GM19372 (cell line): ENCODE results near the gene DHRS11.
"Not testable (repeated sequence)": the region's sequence is repeated elsewhere in the genome, so short reads cannot be mapped to it uniquely, and the experiment has no call there.

Experiments used
- ATAC-seq: cut with Tn5 transposase; IDR thresholded peaks from one replicate; pipeline ENCODE4 v1.9.1; 2021; ENCODE audit warnings: mild to moderate bottlenecking, low read depth, moderate library complexity; ENCODE audit not compliant: unreplicated experiment

The DHRS11 gene

GRCh38 chr17:36592716-36593321 is 1.1 kb downstream of the DHRS11 start:
- ATAC-seq, result no peak

- no peak for ATAC-seq
Measured at GRCh38 chr17:36593656-36594316, 2.1 kb downstream of the DHRS11 start.

- no peak for ATAC-seq
Measured at GRCh38 chr17:36594626-36595401, 3.1 kb downstream of the DHRS11 start.

DNA sequence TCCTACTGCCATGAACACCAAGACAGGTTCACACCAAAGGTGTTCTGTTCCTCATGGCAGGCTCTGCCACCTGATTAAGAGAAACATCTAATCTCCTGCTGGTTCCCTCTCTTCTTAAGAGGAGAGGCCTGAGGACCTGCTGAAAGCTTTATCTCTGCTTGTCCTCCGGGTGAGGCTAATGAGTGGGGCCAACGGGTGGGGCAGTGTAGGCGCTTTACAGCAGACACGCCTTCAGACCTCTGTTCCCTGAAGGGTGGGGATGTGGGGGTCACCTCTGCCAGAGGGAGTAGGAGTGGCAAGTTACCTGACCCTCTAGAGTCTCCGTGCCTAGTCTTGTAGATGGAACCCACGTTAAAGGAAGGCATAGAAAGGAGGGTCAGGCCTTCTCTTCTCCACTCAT is 5.5 kb downstream of the DHRS11 start:
- no peak for ATAC-seq

GRCh38 chr17:36597866-36598777 is 6.4 kb downstream of the DHRS11 start:
- ATAC-seq, result no peak

DNA sequence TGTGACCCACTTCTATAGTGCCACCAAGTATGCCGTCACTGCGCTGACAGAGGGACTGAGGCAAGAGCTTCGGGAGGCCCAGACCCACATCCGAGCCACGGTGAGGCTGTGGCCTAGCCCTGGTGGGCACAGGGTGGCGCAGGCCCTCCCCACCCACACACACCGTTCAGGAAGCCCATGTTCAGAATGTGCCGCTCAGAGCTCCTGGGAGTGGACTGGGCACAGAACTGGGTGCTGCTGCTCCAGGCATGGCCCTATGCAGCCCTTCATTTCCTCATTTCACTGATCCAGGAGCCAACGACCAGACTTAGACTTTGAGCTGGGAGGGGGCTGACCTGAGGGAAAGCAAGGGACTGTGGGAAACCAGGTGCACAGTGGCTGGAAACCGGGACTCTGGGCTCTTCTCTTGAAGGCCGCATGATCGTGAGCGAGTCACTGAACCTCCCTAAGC is 7.3 kb downstream of the DHRS11 start:
- ATAC-seq, result no peak

- ATAC-seq, result no peak
Measured at GRCh38 chr17:36599546-36600250, 8.0 kb downstream of the DHRS11 start.

DNA sequence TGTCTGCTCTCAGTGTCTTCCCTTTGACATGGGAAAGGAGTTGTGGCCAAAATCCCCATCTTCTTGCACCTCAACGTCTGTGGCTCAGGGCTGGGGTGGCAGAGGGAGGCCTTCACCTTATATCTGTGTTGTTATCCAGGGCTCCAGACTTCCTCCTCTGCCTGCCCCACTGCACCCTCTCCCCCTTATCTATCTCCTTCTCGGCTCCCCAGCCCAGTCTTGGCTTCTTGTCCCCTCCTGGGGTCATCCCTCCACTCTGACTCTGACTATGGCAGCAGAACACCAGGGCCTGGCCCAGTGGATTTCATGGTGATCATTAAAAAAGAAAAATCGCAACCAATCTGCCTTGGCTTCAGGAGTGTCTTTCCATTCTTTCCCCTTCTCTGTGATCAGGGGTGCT is 8.8 kb downstream of the DHRS11 start:
- no peak for ATAC-seq

GRCh38 chr17:36600936-36601302 is 9.2 kb downstream of the DHRS11 start:
- no peak for ATAC-seq

DNA sequence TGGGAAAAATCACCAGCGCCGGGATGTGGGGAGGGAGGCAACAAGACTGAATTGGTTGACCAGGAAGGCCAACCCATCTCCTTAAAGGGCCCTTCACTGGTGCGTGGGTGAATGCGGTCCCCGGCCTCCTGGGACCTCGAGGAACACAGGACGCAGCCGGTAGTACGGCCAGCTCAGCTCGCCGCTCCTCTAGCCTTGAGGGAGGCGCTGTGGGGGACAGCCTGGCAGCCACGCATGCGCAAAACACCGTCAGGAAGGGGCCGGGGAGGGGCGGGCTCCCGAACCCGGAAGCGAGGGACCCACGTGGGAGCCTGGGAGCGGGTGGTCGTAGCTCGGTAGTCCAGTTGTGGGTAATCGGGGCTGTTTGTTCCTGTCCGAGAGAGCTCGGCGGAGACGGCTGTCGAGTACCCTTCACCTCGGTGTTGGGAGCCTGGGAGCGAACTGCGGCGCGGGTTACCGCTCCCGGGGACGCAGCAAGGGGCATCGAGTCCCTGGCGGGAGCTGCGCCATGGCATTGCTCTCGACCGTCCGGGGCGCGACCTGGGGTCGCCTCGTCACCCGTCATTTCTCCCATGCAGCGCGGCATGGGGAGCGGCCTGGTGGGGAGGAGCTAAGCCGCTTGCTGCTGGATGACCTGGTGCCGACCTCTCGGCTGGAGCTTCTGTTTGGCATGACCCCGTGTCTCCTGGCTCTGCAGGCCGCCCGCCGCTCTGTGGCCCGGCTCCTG is 9.8 kb downstream of the DHRS11 start, which contains the start of gene MRM1:
TSS of gene MRM1 (plus strand) at position 281 of the 727 bp plus-strand sequence. CDS start at position 509, 228 bp downstream.
- peak; percentile 90 for ATAC-seq

GRCh38 chr17:36602030-36602748 is 10.5 kb downstream of the DHRS11 start:
- no peak for ATAC-seq

DNA sequence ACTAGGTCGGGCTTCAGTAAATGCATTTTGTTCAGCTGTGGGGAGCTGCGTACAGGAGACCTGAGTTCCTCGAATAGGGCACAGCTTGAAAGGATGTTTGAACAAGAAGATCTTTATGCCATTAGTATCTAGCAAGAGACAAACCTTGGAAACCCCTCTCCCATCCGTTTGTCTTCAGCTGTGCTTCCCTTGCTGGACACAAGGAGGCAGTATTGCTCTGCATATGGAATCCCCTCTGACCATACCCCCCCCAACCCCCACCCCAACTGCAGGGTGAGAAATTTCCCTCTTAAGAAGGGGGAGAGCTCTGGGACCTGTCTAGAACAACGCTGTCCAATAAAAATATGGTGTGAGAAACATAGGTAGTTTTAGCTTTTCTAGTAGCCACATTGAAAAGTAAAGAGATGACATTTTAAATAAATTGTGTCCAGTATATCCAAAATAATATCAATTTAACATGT is 11.3 kb downstream of the DHRS11 start:
- ATAC-seq, result no peak

- ATAC-seq, result not testable (repeated sequence)
Measured at GRCh38 chr17:36605028-36605427, 13.3 kb downstream of the DHRS11 start.

GRCh38 chr17:36608280-36608679 is 16.6 kb downstream of the DHRS11 start:
- ATAC-seq, result no peak

DNA sequence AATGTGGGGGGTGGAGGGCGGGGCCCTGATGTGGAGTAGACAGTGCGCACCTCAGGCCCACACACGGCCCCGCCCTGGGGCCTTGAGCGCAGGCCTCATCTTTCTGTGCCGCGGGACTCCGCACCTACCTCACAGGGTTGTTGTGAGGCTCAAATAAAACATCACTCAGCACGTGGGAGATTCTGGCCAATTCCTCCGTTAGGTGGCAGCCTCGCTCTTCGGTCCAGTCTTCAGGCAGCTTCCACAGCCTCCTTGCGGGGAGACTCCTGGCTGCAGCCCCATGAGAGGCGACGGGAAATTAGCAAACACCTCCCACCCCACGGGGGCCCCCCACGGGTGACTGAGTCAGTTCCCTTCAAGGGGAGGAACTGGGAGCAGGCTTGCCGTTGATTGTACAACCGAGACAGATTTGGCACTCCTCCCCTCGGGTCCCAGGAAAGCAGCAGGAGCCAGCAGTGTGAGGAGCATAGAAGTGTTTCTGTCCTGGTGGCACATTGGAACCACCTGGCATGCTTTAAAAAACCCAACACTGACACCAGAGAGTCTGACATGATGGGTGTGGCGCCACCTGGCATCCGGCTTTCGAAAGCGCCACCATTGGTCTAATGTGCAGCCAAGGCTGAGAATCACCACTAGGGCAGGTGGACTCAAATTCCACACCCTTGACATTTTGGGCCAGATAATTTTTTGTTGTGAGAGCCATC is 17.3 kb downstream of the DHRS11 start:
- ATAC-seq, result no peak

- ATAC-seq, result no peak
Measured at GRCh38 chr17:36609498-36609862, 17.8 kb downstream of the DHRS11 start.

- no peak for ATAC-seq
Measured at GRCh38 chr17:36610474-36610873, 18.8 kb downstream of the DHRS11 start.
